HepG2 (cell line): ENCODE data around the gene FCMR. TPM values are rescaled to one million over a fixed set of nuclear protein-coding genes. Genes with fewer than 3 reads are reported as not detected.

ENCODE experiments used
- MED13 ChIP-seq: sonication (generic); formaldehyde crosslinking; IDR thresholded peaks from 2 replicates; pipeline ENCODE4 v1.5.0; 2020; ENCODE audit warnings: missing genetic modification reagents
- NR2F1 ChIP-seq, 2 experiments: fragments of 450-650 bp in 1 of 2; formaldehyde crosslinking in 1 of 2; IDR thresholded peaks; 2 replicates each; pipeline versions ENCODE4 v1.5.0 to v1.6.1; 2016 to 2020; ENCODE audit warnings: mild to moderate bottlenecking in 1 of 2, missing compliant biosample characterization in 1 of 2, missing genetic modification reagents in 1 of 2, moderate library complexity in 1 of 2
- POGZ ChIP-seq: sonication (generic); formaldehyde crosslinking; IDR thresholded peaks from 2 replicates; pipeline ENCODE4 v1.4.0; 2020; ENCODE audit warnings: mild to moderate bottlenecking, missing genetic modification reagents
- SOX5 ChIP-seq: IDR thresholded peaks from 2 replicates; pipeline ENCODE4 v1.6.1; 2016; ENCODE audit warnings: borderline replicate concordance
- STAT5B ChIP-seq: sonication (generic); formaldehyde crosslinking; IDR thresholded peaks from 2 replicates; pipeline ENCODE4 v1.4.0; 2020; ENCODE audit warnings: missing genetic modification reagents
- ZBTB37 ChIP-seq: sonication (generic); formaldehyde crosslinking; IDR thresholded peaks from 2 replicates; pipeline ENCODE4 v1.4.0; 2020; ENCODE audit warnings: mild to moderate bottlenecking, missing genetic modification reagents
- ZNF143 ChIP-seq: sonication (generic); formaldehyde crosslinking; IDR thresholded peaks from 2 replicates; pipeline ENCODE4 v1.4.0; 2020; ENCODE audit warnings: missing genetic modification reagents
- ZNF17 ChIP-seq: sonication (generic); formaldehyde crosslinking; IDR thresholded peaks from 2 replicates; pipeline ENCODE4 v1.5.0; 2020; ENCODE audit warnings: mild to moderate bottlenecking, missing genetic modification reagents
- ZNF20 ChIP-seq: sonication (generic); formaldehyde crosslinking; IDR thresholded peaks from 2 replicates; pipeline ENCODE4 v1.4.0; 2020; ENCODE audit warnings: mild to moderate bottlenecking, moderate library complexity, missing genetic modification reagents
- ZNF547 ChIP-seq: sonication (generic); formaldehyde crosslinking; IDR thresholded peaks from 2 replicates; pipeline ENCODE4 v1.5.1; 2020; ENCODE audit warnings: mild to moderate bottlenecking, missing genetic modification reagents
- ZNF569 ChIP-seq: sonication (generic); formaldehyde crosslinking; IDR thresholded peaks from 2 replicates; pipeline ENCODE4 v1.5.0; 2020; ENCODE audit warnings: mild to moderate bottlenecking, missing genetic modification reagents, moderate library complexity, borderline replicate concordance
- ZNF615 ChIP-seq: sonication (generic); formaldehyde crosslinking; IDR thresholded peaks from 2 replicates; pipeline ENCODE4 v1.5.0; 2020; ENCODE audit warnings: mild to moderate bottlenecking, missing genetic modification reagents, borderline replicate concordance
- polyA plus RNA-seq, 8 experiments: library from polyadenylated mRNA; depleted of rRNA in 3 of 8; stranded (reverse) in 7 of 8; unstranded in 1 of 8; fragments of >200 nt; fragmentation: Illumina TruSeq in 4 of 8; extraction: Trizol in 4 of 8; gene quantifications; 2 replicates each; pipeline versions ENCODE4 v1.2.1 to v1.2.3, GENCODE V29; 2011 to 2016; ENCODE audit warnings: low read depth in 4 of 8, missing spikeins in 1 of 8, mixed read lengths in 1 of 8; ENCODE audit not compliant: insufficient read depth in 1 of 8
- total RNA-seq, 5 experiments: library from RNA; depleted of rRNA; stranded (reverse); fragments of >200 nt; fragmentation: Illumina TruSeq; extraction: Trizol; gene quantifications; 2 replicates each; pipeline ENCODE4 v1.2.3, GENCODE V29; 2016; ENCODE audit warnings: low read depth in 1 of 5
- TF ChIP-seq, protein P1 (sequence below): IDR thresholded peaks from 2 replicates; pipeline ENCODE4 v1.6.1; 2016; ENCODE audit warnings: low read depth, borderline replicate concordance
- TF ChIP-seq, protein P2 (sequence below): sonication (generic); formaldehyde crosslinking; IDR thresholded peaks from 2 replicates; pipeline ENCODE4 v1.4.0; 2020; ENCODE audit warnings: missing genetic modification reagents
- TF ChIP-seq, protein P3 (sequence below): sonication (generic); formaldehyde crosslinking; IDR thresholded peaks from 2 replicates; pipeline ENCODE4 v1.5.1; 2020; ENCODE audit warnings: mild to moderate bottlenecking, missing genetic modification reagents, moderate library complexity
- TF ChIP-seq, protein P4 (sequence below): sonication (generic); formaldehyde crosslinking; IDR thresholded peaks from 2 replicates; pipeline ENCODE4 v1.5.0; 2020; ENCODE audit warnings: mild to moderate bottlenecking, missing genetic modification reagents
- TF ChIP-seq, protein P5 (sequence below), 2 experiments: sonication (generic) in 1 of 2; formaldehyde crosslinking in 1 of 2; IDR thresholded peaks; 2 replicates each; pipeline versions ENCODE4 v1.4.0 to v1.6.1; 2018 to 2020; ENCODE audit warnings: missing genetic modification reagents in 2 of 2, borderline replicate concordance in 1 of 2, low read depth in 1 of 2, mild to moderate bottlenecking in 1 of 2, missing biosample characterization in 1 of 2
- TF ChIP-seq, protein P6 (sequence below): sonication (generic); formaldehyde crosslinking; conservative IDR thresholded peaks from 2 replicates; pipeline ENCODE4 v1.5.0; 2020; ENCODE audit warnings: missing genetic modification reagents

FCMR gene
- total and polyA plus RNA-seq, 2 of the 13 experiments (the other 11 are each of a cell fraction or from before 2014, with no cell fraction given), result not detected

- 0 out of 2 replicates have a peak, but pooled peaks have one; percentile 21 for TF ChIP-seq ZNF547
- TF ChIP-seq, protein P1, sequence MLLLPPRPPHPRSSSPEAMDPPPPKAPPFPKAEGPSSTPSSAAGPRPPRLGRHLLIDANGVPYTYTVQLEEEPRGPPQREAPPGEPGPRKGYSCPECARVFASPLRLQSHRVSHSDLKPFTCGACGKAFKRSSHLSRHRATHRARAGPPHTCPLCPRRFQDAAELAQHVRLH, result no peak
- no peak for TF ChIP-seq POGZ (CRISPR knock-in tag)
- no peak for TF ChIP-seq ZNF143 (CRISPR knock-in tag)
- TF ChIP-seq NR2F1 (CRISPR knock-in tag; IDR thresholded peaks at IDR 0.05), result 0 out of 4 replicates have a peak, but pooled peaks of 1 of the 2 experiments have one; percentile 19
- TF ChIP-seq, protein P2, sequence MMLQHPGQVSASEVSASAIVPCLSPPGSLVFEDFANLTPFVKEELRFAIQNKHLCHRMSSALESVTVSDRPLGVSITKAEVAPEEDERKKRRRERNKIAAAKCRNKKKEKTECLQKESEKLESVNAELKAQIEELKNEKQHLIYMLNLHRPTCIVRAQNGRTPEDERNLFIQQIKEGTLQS (CRISPR knock-in tag), result no peak
- TF ChIP-seq STAT5B (CRISPR knock-in tag), result no peak
- no peak for TF ChIP-seq ZNF615 (CRISPR knock-in tag)
- TF ChIP-seq, protein P3, sequence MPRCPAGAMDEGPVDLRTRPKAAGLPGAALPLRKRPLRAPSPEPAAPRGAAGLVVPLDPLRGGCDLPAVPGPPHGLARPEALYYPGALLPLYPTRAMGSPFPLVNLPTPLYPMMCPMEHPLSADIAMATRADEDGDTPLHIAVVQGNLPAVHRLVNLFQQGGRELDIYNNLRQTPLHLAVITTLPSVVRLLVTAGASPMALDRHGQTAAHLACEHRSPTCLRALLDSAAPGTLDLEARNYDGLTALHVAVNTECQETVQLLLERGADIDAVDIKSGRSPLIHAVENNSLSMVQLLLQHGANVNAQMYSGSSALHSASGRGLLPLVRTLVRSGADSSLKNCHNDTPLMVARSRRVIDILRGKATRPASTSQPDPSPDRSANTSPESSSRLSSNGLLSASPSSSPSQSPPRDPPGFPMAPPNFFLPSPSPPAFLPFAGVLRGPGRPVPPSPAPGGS (CRISPR knock-in tag), result no peak
- TF ChIP-seq, protein P4, sequence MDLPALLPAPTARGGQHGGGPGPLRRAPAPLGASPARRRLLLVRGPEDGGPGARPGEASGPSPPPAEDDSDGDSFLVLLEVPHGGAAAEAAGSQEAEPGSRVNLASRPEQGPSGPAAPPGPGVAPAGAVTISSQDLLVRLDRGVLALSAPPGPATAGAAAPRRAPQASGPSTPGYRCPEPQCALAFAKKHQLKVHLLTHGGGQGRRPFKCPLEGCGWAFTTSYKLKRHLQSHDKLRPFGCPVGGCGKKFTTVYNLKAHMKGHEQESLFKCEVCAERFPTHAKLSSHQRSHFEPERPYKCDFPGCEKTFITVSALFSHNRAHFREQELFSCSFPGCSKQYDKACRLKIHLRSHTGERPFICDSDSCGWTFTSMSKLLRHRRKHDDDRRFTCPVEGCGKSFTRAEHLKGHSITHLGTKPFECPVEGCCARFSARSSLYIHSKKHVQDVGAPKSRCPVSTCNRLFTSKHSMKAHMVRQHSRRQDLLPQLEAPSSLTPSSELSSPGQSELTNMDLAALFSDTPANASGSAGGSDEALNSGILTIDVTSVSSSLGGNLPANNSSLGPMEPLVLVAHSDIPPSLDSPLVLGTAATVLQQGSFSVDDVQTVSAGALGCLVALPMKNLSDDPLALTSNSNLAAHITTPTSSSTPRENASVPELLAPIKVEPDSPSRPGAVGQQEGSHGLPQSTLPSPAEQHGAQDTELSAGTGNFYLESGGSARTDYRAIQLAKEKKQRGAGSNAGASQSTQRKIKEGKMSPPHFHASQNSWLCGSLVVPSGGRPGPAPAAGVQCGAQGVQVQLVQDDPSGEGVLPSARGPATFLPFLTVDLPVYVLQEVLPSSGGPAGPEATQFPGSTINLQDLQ, result no peak
- TF ChIP-seq ZNF17 (CRISPR knock-in tag), result no peak
- TF ChIP-seq MED13 (CRISPR knock-in tag), result 0 out of 2 replicates have a peak, but pooled peaks have one; percentile 49
- TF ChIP-seq ZNF20 (CRISPR knock-in tag), result no peak
- TF ChIP-seq SOX5 (CRISPR knock-in tag), result no peak; the same call in 1 of the 2 replicates
- no peak for TF ChIP-seq ZNF569 (CRISPR knock-in tag)
- TF ChIP-seq, protein P5, sequence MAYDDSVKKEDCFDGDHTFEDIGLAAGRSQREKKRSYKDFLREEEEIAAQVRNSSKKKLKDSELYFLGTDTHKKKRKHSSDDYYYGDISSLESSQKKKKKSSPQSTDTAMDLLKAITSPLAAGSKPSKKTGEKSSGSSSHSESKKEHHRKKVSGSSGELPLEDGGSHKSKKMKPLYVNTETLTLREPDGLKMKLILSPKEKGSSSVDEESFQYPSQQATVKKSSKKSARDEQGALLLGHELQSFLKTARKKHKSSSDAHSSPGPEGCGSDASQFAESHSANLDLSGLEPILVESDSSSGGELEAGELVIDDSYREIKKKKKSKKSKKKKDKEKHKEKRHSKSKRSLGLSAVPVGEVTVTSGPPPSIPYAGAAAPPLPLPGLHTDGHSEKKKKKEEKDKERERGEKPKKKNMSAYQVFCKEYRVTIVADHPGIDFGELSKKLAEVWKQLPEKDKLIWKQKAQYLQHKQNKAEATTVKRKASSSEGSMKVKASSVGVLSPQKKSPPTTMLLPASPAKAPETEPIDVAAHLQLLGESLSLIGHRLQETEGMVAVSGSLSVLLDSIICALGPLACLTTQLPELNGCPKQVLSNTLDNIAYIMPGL (CRISPR knock-in tag; IDR thresholded peaks at IDR 0.05; ENCODE audit: borderline replicate concordance in 1 of 2, low read depth in 1 of 2), result no peak
- no peak for TF ChIP-seq ZBTB37 (CRISPR knock-in tag)
- TF ChIP-seq, protein P6, sequence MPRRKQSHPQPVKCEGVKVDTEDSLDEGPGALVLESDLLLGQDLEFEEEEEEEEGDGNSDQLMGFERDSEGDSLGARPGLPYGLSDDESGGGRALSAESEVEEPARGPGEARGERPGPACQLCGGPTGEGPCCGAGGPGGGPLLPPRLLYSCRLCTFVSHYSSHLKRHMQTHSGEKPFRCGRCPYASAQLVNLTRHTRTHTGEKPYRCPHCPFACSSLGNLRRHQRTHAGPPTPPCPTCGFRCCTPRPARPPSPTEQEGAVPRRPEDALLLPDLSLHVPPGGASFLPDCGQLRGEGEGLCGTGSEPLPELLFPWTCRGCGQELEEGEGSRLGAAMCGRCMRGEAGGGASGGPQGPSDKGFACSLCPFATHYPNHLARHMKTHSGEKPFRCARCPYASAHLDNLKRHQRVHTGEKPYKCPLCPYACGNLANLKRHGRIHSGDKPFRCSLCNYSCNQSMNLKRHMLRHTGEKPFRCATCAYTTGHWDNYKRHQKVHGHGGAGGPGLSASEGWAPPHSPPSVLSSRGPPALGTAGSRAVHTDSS, result no peak
These were observed 34.0 kb upstream of the FCMR start (continued) for GRCh38 chr1:206955476-206956451.
